GM21381 (cell line): ENCODE results near the gene ZNF865.

ENCODE experiments used
- ATAC-seq: cut with Tn5 transposase; IDR thresholded peaks from one replicate; pipeline ENCODE4 v1.9.1; 2021; ENCODE audit warnings: mild to moderate bottlenecking, moderate library complexity; ENCODE audit not compliant: unreplicated experiment

ZNF865 gene

GRCh38 chr19:55622242-55622969 is 17.0 kb downstream of the ZNF865 start:
- no peak for ATAC-seq

- no peak for ATAC-seq
These were observed 17.7 kb downstream of the ZNF865 start for GRCh38 chr19:55623130-55623529.

GRCh38 chr19:55623561-55623960 is 18.1 kb downstream of the ZNF865 start:
- no peak for ATAC-seq

- no peak for ATAC-seq
These were observed 18.9 kb downstream of the ZNF865 start, which contains the start of gene ZNF784 for GRCh38 chr19:55624109-55625003. Gene ZNF784, minus strand, starts transcription at chr19:55624566. Its CDS starts 5 bp downstream, at chr19:55624561.

- ATAC-seq: no peak
These were observed 19.5 kb downstream of the ZNF865 start for GRCh38 chr19:55625004-55625326.

GRCh38 chr19:55626350-55626749 is 20.9 kb downstream of the ZNF865 start:
- no peak for ATAC-seq

- ATAC-seq: no peak
These were observed 27.0 kb downstream of the ZNF865 start for GRCh38 chr19:55632463-55632834.

- ATAC-seq: no peak
These were observed 28.4 kb downstream of the ZNF865 start for GRCh38 chr19:55633861-55634260.

GRCh38 chr19:55635334-55635717 is 29.9 kb downstream of the ZNF865 start:
- no peak for ATAC-seq

- no peak for ATAC-seq
These were observed 30.5 kb downstream of the ZNF865 start for GRCh38 chr19:55635856-55636440.

- ATAC-seq: no peak
These were observed 31.3 kb downstream of the ZNF865 start for GRCh38 chr19:55636723-55637122.

GRCh38 chr19:55637534-55637933 is 32.1 kb downstream of the ZNF865 start:
- ATAC-seq: no peak

GRCh38 chr19:55638864-55639359 is 33.5 kb downstream of the ZNF865 start:
- ATAC-seq: no peak

GRCh38 chr19:55640043-55640576 is 34.7 kb downstream of the ZNF865 start:
- no peak for ATAC-seq

- ATAC-seq: peak; percentile 38
These were observed 35.4 kb downstream of the ZNF865 start, which contains the start of gene ZNF580 for GRCh38 chr19:55640577-55641425. Gene ZNF580, plus strand, starts transcription at chr19:55641002. Its CDS starts 1,507 bp downstream, at chr19:55642509.

GRCh38 chr19:55641426-55642152 is 36.1 kb downstream of the ZNF865 start:
- ATAC-seq: no peak

- ATAC-seq: no peak
These were observed 36.9 kb downstream of the ZNF865 start for GRCh38 chr19:55642153-55643002.

GRCh38 chr19:55643003-55643886 is 37.8 kb downstream of the ZNF865 start, which contains the start of gene ZNF581:
Gene ZNF581, plus strand, starts transcription at chr19:55643649. Its CDS starts 923 bp downstream, at chr19:55644572.
- ATAC-seq: no peak
